Mesodermal cell (in vitro differentiated cells): ENCODE measurements around the gene SHC1.

Source experiments
- H3K27ac ChIP-seq: 2 replicates; pipeline ENCODE4 v1.7.0; 2013; ENCODE audit warnings: mild to moderate bottlenecking, low read depth, low read length, moderate library complexity; ENCODE audit not compliant: severe bottlenecking
- H3K36me3 ChIP-seq: 2 replicates; pipeline ENCODE4 v1.7.1; 2013; ENCODE audit warnings: mild to moderate bottlenecking, low read length, moderate library complexity; ENCODE audit not compliant: control insufficient read depth, insufficient read depth
- H3K4me1 ChIP-seq: one replicate; pipeline ENCODE4 v1.7.1; 2013; ENCODE audit warnings: mild to moderate bottlenecking, low read length; ENCODE audit not compliant: insufficient read depth, control insufficient read depth, poor library complexity, severe bottlenecking
- H3K4me3 ChIP-seq: 2 replicates; pipeline ENCODE4 v1.7.0; 2013; ENCODE audit warnings: low read length, control low read depth, mild to moderate bottlenecking; ENCODE audit not compliant: insufficient read depth, poor library complexity, severe bottlenecking; ENCODE audit errors: extremely low read depth
- H3K9me3 ChIP-seq: 2 replicates; pipeline ENCODE4 v1.7.1; 2013; ENCODE audit warnings: mild to moderate bottlenecking, low read length, moderate library complexity; ENCODE audit not compliant: control insufficient read depth
- WGBS, 2 experiments: methylation state at CpG; one replicate each; pipeline ENCODE4 v1.1.5; 2013; ENCODE audit warnings: missing lambda C conversion rate in 2 of 2; ENCODE audit not compliant: insufficient coverage in 2 of 2; 5-methylcytosine and 5-hydroxymethylcytosine counted together

The SHC1 gene

DNA sequence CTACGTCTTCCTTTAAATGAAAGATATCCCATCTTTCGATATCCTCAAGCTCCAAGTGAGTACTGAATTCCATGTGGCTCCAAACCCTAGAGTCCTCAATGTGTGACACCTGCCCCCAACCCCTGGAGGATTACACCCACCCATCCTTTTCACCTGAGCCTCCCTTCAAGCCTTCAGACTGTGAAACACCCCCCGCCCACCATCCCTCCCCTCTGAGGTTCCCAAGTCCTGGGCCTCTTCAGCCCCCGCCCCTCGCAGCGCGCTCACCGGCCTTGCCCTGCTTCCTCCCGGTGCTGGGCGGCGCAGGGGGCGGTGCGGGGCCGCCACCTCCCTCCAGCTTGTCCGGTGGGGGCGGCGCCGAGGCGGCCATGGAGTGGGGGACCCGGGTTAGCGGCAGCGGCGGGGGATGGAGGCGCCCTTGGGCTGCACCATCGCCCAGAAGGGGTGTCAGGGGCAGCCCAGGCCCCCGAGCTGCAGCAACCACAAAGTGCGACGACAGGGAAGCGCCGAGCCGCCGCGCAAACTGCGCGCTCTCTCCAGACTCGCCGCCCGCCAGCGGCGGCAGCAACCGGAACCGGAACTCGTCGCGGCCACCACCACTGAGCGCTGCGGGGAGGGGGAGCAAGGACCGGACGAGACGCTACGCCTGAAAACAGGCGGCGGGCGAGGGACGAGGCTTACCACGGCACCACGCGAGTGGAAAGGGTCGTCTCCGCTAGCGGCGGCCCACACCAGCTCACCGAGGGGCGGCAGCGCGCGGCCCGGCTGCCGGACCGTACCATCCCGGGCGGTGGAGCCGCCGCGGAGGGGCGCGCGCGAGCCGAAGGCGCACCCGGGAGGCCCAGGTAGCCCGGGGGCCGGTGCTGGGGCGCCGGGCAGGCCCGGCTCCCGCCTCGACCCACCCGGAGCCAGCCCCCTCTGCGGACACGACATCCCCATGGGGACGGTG is 9.1 kb downstream of the SHC1 start, which contains the start of gene PYGO2:
TSS of gene PYGO2 (minus strand) at position 576 of the 949 bp plus-strand sequence. CDS start at position 370, 206 bp downstream.
- peaks cover 38% of the 10 kb centered on the region for H3K4me1 ChIP-seq
- H3K27ac ChIP-seq = peak within 1 kb of the TSS; percentile 88
- H3K36me3 ChIP-seq = peaks cover 66% of the 10 kb centered on the region
- 1% methylated on average over 65 to 67 of the region's 93 CpGs for WGBS, 2 experiments
- no peaks in the 10 kb centered on the region for H3K9me3 ChIP-seq
- H3K4me3 ChIP-seq = peak within 1 kb of the TSS; percentile 80

DNA sequence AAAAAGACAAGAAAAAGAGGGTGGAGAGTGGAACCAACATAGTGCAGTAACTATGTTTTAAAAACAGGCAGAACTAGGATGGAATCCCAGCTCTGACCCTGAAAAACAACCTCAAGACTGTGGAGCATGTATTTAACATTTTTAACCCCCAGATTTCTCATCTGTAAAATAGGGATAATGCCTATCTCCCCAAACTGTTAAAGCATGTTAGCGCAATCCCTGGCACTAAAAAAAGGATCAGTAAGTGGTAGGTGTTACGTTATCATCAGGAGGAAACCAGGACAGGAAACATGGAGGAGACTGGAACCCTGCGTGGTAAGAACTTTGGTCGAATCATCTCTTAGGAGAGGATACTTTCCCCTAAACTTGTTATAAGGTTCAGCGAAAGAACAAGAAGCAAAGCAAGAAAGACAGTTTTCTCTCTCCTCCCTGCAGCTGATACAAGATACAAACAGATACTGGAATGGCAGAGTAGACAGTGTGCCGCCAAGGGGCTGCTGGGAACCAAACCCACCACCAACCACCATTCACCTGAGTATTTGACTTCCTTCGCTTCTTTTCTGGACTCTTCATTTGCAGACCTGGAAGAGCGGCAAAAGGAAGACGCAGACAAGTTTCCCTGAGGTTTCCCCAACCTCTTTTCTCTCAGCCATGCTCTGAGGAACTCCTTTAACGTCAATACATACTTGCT is 10.0 kb downstream of the SHC1 start:
- Histone ChIP-seq H3K27ac (no peak overlapping the region), H3K36me3 (peaks cover 57% of the 10 kb centered on the region), H3K9me3 (no peaks in the 10 kb centered on the region), H3K4me3 (peak overlapping the region; percentile 80), H3K4me1 (peaks cover 39% of the 10 kb centered on the region)
- WGBS, 2 experiments = 81 to 86% methylated on average over 5 to 7 of the region's 10 CpGs

DNA sequence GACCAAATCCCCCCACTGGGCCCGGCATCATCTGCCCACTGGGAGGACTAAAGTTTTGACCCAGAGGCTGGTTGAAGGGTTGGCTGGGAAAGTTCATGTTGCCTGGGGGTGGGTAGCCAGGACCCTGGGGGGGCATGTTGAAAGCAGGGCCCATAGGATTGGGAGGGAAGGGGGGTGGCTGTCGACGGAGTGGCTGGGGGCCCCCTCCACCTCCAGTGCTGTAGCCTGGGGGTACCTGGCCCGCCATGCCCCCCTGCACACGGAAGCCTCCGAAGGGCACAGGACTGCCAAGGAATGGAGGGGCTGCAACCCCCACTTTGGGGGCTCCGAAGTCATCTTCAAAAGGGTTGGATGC is 11.1 kb downstream of the SHC1 start:
- H3K36me3 ChIP-seq = peaks cover 45% of the 10 kb centered on the region
- H3K27ac ChIP-seq = no peak overlapping the region
- H3K4me3 ChIP-seq = no peak overlapping the region
- WGBS, 2 experiments = 95 to 100% methylated on average over 4 to 5 of the region's 7 CpGs
- H3K9me3 ChIP-seq = no peaks in the 10 kb centered on the region
- peaks cover 50% of the 10 kb centered on the region for H3K4me1 ChIP-seq

DNA sequence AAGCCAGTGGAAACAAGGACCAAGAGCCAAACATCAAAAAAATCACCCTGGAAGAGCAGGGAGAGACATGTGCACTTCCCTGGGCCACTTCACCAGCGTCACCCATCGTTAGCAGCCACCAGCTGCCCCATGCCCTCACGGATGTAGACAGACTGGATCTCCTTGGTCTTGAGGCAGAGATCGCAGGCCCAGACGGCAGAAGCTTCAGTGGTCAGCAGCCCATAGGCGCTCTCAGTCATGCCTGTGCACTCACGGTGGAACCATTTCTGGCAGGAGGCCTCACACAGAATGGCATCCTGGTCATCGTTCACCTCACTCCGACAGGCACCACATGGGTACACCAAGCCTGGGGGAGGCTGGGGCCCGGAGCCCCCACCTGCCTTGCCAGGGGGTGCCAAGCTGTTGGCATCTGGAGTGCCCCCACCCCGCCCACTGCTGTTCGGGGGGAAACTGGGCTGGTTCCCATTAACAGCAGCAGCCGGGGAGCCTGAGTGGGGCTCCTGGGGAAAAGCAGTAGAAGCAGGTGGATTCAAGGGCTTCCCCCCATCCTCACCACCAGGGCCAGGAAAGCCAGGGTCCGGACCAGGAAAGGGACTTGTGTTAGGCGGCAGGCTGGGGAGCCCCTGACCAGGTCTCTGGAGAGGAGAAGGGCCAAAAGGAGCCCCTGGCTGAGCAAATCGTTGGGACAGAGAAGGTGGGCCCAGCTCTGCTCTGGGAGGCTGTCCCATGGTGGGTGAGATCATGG is 11.7 kb downstream of the SHC1 start:
- no peaks in the 10 kb centered on the region for H3K9me3 ChIP-seq
- no peak overlapping the region for H3K27ac ChIP-seq
- H3K4me3 ChIP-seq = no peak overlapping the region
- H3K36me3 ChIP-seq = peaks cover 40% of the 10 kb centered on the region
- 94 to 96% methylated on average over 12 to 13 of the region's 16 CpGs for WGBS, 2 experiments
- H3K4me1 ChIP-seq = peaks cover 52% of the 10 kb centered on the region

DNA sequence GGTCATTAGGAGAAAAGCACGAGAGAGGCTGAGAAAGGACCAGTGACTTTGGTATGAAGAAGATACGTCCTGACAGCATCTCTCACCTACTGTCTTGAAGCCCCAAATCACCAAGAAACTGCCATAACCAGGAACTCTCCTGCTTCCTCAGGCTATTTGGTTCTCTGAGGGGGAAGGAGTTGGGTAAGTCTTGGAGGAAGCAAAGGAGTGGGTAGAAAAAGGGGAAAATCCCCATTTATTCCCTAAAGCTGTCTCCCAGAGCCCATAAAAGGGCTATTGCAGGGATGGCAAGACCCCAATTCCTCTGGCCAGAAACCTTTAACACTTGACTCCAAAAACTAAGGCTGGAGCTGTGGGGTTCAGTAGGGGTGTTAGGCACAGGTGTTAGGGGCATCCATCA is 12.5 kb downstream of the SHC1 start:
- H3K4me1 ChIP-seq = peaks cover 45% of the 10 kb centered on the region
- H3K27ac ChIP-seq = no peak overlapping the region
- WGBS, 2 experiments = 80% methylated on average over 1 of the region's 2 CpGs; no CpG with 5 or more reads in 1 of the 2 experiments
- H3K4me3 ChIP-seq = no peak overlapping the region
- no peaks in the 10 kb centered on the region for H3K9me3 ChIP-seq
- H3K36me3 ChIP-seq = peaks cover 35% of the 10 kb centered on the region

DNA sequence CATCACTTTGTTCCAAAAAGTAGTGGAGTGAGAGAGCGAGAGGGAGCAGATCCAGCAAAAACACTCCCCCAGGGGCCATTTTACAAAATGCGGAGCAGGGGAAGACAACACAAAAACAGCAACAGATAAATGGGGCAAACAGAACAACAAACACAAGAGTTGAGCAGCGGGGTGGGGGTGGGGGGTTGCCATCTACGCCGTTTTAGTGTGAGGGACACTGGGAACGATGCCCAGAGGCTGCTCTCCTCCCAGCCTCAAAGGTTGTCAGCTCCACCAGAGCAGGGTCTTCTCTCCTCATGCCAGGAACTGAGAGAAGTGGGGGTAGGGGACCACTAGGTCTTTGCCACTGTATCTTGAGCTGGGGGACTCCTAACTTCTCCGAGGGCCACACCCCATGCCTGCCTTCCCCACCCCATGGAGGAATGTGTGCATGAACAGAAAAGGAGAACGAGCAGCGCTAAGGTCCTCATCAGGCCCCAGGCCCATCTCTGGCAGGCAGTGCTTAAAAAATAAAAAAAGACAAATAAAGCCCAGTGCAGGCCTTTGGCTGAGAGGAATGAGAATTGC is 13.4 kb downstream of the SHC1 start:
- Histone ChIP-seq H3K9me3 (no peaks in the 10 kb centered on the region), H3K4me1 (peaks cover 37% of the 10 kb centered on the region), H3K4me3 (no peak overlapping the region), H3K27ac (peak overlapping the region; percentile 51), H3K36me3 (peaks cover 27% of the 10 kb centered on the region)
- 59 to 80% methylated on average over 2 to 3 of the region's 9 CpGs for WGBS, 2 experiments

DNA sequence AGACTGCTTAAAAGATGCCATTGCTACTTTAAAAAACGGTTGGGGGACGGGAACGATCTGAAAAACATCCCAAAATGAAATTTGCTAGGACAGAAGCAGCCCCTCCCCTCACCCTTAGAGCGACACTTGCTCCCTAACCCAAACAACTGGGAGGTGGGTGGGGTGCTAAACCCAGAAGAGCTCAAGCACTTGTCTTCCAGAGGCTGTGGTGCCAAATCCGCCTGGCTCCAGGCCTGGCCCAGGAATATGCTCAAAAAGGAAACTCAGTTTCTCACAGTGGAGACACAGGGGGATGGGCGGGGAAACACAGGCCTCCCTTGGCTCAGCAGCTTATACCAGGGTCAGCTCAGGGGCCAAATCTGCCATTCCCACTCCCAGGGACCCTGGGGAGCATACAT is 14.0 kb downstream of the SHC1 start:
- Histone ChIP-seq H3K4me1 (peaks cover 37% of the 10 kb centered on the region), H3K27ac (peak overlapping the region; percentile 23), H3K36me3 (peaks cover 27% of the 10 kb centered on the region), H3K9me3 (no peaks in the 10 kb centered on the region), H3K4me3 (peak overlapping the region; percentile 61)
- WGBS, 2 experiments = 10 to 21% methylated on average over 2 to 4 of the region's 6 CpGs

DNA sequence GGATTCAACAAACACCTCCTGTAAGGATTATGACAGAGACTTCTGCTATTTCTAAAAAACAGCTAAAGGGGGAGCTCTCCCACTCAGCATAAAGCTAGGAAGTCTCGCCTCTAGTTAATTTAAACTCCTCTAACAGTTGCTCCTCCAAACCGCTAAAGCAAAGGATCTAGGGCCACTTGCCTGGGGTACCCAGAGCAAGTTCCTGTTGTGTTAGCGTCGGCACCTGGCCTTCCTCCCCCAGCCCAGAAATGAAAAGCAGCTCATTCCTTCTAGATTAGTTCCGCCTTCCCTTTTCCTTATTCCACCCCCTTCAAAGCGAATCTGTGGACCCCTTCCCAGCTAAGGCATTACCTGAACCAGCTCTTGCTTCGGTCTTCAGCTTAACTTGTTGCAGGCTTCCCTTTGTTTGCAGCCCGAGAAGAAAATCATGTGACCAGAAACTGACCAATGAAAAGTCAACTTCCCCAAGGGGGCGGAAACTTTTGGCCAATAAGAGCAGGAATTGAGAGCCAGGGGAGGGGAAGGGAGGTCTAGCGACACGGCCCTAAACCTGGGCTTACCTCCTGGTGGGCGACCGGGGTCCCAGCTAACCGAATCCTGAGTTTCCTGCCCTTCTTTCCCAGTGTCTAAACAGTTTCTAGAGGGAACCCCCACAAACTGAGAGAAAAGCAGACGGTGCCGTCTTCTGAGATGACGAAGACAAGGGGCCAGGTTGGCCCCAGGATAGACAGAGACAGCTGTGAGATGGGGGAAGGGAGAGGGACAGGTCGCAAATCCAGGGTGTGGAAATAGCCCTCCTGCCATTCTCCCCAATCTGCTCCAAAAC is 14.6 kb downstream of the SHC1 start, which contains the start of gene PBXIP1:
TSS of gene PBXIP1 (minus strand) at position 382 of the 826 bp plus-strand sequence. CDS start 2,378 bp downstream, outside the sequence.
- peak within 1 kb of the TSS; percentile 61 for H3K4me3 ChIP-seq
- no peaks in the 10 kb centered on the region for H3K9me3 ChIP-seq
- H3K27ac ChIP-seq = peak within 1 kb of the TSS; percentile 98
- peaks cover 30% of the 10 kb centered on the region for H3K36me3 ChIP-seq
- peaks cover 37% of the 10 kb centered on the region for H3K4me1 ChIP-seq
- WGBS, 2 experiments = 0% methylated on average over 11 to 14 of the region's 18 CpGs

DNA sequence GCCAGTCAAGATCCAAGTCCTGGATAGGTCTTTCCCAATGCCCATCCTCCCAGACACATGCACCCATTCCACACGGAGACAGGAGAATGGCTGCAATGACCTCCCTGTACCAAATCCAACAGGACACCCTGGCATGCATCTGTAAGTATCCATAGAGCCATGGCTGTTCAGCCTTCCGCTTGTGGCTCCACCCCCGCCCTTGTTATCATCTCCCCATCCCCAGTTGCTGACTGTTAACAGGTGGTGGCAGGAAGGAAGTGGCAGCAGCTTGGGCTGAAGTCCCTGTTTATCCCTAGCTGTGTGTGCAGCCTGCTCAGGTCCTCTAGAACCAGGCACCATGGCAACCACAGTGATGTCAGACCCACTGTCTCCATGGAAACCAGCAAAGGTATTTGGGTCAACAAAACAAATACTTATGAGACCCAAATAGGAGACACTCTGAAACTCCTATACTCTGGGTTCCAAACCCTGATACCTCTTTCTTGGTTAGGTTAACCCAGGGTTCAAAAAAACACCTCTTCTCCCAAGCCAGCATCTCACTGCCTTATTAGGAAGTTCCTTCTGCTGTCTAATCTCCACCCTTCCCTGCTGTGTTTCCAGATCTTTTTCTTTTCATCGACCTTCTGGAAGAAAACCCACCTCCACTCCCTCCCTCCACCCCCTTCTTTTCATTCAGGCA is 15.4 kb downstream of the SHC1 start:
- WGBS, 2 experiments = 0 to 44% methylated on average over 2 to 3 of the region's 4 CpGs

More for the DNA sequence above, 15.4 kb downstream of the SHC1 start:
- Histone ChIP-seq H3K4me1 (peaks cover 30% of the 10 kb centered on the region), H3K27ac (peak overlapping the region; percentile 98), H3K36me3 (peaks cover 38% of the 10 kb centered on the region), H3K9me3 (no peaks in the 10 kb centered on the region), H3K4me3 (peak overlapping the region; percentile 61)
